ENCODE data around the gene UHMK1.

DNA sequence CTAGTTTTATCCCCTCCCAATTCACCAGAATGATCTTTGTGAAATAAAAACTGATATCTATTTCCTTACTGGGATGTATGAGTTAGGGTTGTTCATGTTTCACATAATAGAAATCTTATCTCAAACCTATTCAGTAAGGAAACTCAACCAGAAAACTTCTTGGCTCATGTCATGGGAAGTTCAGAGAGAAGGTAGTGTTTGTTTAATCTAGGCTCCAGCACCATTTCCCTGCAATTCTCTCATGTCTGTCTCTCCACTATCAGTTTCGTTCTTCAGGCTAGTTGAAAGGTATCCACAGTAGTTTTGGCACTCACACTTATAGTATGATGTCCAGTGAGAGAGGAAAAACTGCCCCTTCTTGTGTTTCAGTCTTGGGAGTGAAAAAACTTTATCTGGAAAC, 34.6 kb upstream of the UHMK1 start:
- no peak for TF ChIP-seq POLR2A (IDR thresholded peaks at IDR 0.05)
- TF ChIP-seq, protein P1, sequence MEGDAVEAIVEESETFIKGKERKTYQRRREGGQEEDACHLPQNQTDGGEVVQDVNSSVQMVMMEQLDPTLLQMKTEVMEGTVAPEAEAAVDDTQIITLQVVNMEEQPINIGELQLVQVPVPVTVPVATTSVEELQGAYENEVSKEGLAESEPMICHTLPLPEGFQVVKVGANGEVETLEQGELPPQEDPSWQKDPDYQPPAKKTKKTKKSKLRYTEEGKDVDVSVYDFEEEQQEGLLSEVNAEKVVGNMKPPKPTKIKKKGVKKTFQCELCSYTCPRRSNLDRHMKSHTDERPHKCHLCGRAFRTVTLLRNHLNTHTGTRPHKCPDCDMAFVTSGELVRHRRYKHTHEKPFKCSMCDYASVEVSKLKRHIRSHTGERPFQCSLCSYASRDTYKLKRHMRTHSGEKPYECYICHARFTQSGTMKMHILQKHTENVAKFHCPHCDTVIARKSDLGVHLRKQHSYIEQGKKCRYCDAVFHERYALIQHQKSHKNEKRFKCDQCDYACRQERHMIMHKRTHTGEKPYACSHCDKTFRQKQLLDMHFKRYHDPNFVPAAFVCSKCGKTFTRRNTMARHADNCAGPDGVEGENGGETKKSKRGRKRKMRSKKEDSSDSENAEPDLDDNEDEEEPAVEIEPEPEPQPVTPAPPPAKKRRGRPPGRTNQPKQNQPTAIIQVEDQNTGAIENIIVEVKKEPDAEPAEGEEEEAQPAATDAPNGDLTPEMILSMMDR (IDR thresholded peaks at IDR 0.05): no peak
